Hepatocyte (in vitro differentiated cells): ENCODE measurements around the gene NFYC. TPM values are rescaled to one million over a fixed set of nuclear protein-coding genes. Genes with fewer than 3 reads are reported as not detected.

ENCODE experiments used
- DNase-seq: peaks from one replicate; pipeline ENCODE4 v3.0.0-alpha.2; 2016; ENCODE audit warnings: low spot score
- H2AFZ ChIP-seq: fragments of 200-600 bp; sonication (generic); 2 replicates; pipeline ENCODE4 v1.6.0; 2016; ENCODE audit warnings: antibody characterized with exemption, mild to moderate bottlenecking
- H3K27ac ChIP-seq: fragments of 200-600 bp; sonication (generic); 2 replicates; pipeline ENCODE4 v1.5.1; 2016; ENCODE audit warnings: mild to moderate bottlenecking
- H3K27me3 ChIP-seq: fragments of 200-600 bp; sonication (generic); 2 replicates; pipeline ENCODE4 v1.6.1; 2016
- H3K36me3 ChIP-seq: fragments of 200-600 bp; sonication (generic); replicated peaks from 2 replicates; pipeline ENCODE4 v1.5.1; 2016; ENCODE audit warnings: low read depth; ENCODE audit not compliant: insufficient read depth
- H3K4me1 ChIP-seq: fragments of 200-600 bp; sonication (generic); 2 replicates; pipeline ENCODE4 v1.5.1; 2016; ENCODE audit warnings: mild to moderate bottlenecking, moderate library complexity; ENCODE audit not compliant: insufficient read depth
- H3K4me2 ChIP-seq: fragments of 200-600 bp; sonication (generic); 2 replicates; pipeline ENCODE4 v1.6.0; 2016
- H3K4me3 ChIP-seq: fragments of 200-600 bp; sonication (generic); 2 replicates; pipeline ENCODE4 v1.5.1; 2016; ENCODE audit warnings: mild to moderate bottlenecking
- H3K79me2 ChIP-seq: fragments of 200-600 bp; sonication (generic); 2 replicates; pipeline ENCODE4 v1.6.0; 2017; ENCODE audit warnings: mild to moderate bottlenecking
- H3K9me2 ChIP-seq: fragments of 200-600 bp; sonication (generic); replicated peaks from 2 replicates; pipeline ENCODE4 v1.6.0; 2017; ENCODE audit warnings: mild to moderate bottlenecking; ENCODE audit not compliant: insufficient read depth
- H3K9me3 ChIP-seq: fragments of 200-600 bp; sonication (generic); 2 replicates; pipeline ENCODE4 v1.5.1; 2016; ENCODE audit warnings: low read depth, mild to moderate bottlenecking
- H4K20me1 ChIP-seq: fragments of 200-600 bp; sonication (generic); 2 replicates; pipeline ENCODE4 v1.6.0; 2016; ENCODE audit warnings: mild to moderate bottlenecking; ENCODE audit not compliant: insufficient read depth, poor library complexity, severe bottlenecking
- EZH2 ChIP-seq: fragments of 200-600 bp; sonication (generic); IDR thresholded peaks from 2 replicates; pipeline ENCODE4 v1.6.1; 2016; ENCODE audit warnings: antibody characterized with exemption, mild to moderate bottlenecking, borderline replicate concordance
- EZH2phosphoT487 ChIP-seq: fragments of 200-600 bp; sonication (generic); IDR thresholded peaks from one replicate; pipeline ENCODE4 v1.6.1; 2018; ENCODE audit warnings: antibody characterized with exemption, mild to moderate bottlenecking, low read depth, moderate library complexity; ENCODE audit not compliant: unreplicated experiment, severe bottlenecking
- WGBS: methylation state at CpG from one replicate; pipeline ENCODE4 v1.1.6; 2016; ENCODE audit warnings: low lambda C conversion rate; ENCODE audit errors: missing lambda C conversion rate; 5-methylcytosine and 5-hydroxymethylcytosine counted together
- polyA plus RNA-seq: library from polyadenylated mRNA; unstranded; fragments of >200 nt; fragmentation: Nextera tagmentation; extraction: Ambion mirVana; gene quantifications from 2 replicates; pipeline ENCODE4 v1.2.1, GENCODE V29; 2016
- total RNA-seq: library from RNA; depleted of rRNA; stranded (reverse); fragments of >200 nt; gene quantifications from 2 replicates; pipeline ENCODE4 v1.2.3, GENCODE V29; 2014
- TF ChIP-seq, protein P1 (sequence below): fragments of 200-600 bp; sonication (generic); IDR thresholded peaks from 2 replicates; pipeline ENCODE4 v1.5.1; 2016; ENCODE audit warnings: antibody characterized with exemption, mild to moderate bottlenecking; ENCODE audit not compliant: poor library complexity

NFYC gene
- total and polyA plus RNA-seq, 2 experiments from 2014 or later, result 44.1 to 52.5 TPM

DNA sequence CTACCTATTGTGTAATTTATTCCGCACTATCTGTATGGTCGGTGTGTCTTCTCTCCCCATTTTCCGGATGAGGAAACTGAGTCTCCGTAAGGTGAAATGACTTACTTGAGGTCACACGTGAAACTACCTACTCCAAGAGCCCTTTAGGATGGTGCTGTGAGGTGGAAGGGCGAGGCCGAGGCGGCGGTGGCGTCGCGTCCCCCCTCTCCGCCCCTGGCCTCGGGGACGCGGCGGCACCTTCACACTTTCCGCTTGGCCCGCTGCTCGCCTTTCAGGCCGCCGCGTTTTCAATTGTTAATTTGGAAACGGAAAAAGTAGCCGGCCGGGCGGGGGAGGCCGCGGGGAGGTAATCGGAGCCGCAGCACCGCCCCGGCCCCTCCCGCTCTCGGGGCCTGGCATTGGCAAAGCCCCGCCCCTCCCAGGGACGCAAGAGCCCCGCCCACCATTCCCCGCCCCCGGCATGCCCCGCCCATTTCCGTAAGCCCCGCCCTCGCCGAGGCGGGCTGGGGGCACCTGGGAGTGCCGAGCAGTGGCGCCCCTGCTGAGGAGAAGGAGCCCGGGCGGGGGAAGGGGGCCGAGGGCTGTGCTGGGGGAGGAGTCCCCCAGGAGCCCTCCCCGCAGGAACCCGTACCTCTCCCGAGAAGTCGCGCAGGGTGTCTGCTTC lies 110.7 kb downstream of the NFYC start:
- no peak overlapping the region for H3K27ac ChIP-seq
- 15% methylated on average over 33 of the region's 56 CpGs for WGBS
- no peaks in the 10 kb centered on the region for H3K27me3 ChIP-seq
- peak overlapping the region; percentile 72 for H2AFZ ChIP-seq
- DNase-seq, result peak; percentile 89
- peaks cover 12% of the 10 kb centered on the region for H3K4me1 ChIP-seq
- no peaks in the 10 kb centered on the region for H4K20me1 ChIP-seq
- H3K9me3 ChIP-seq, result no peaks in the 10 kb centered on the region
- no peaks in the 10 kb centered on the region for H3K36me3 ChIP-seq
- no peaks in the 10 kb centered on the region for H3K79me2 ChIP-seq
- no peaks in the 10 kb centered on the region for H3K9me2 ChIP-seq
- peak overlapping the region; percentile 31 for H3K4me3 ChIP-seq
- peak overlapping the region; percentile 91 for H3K4me2 ChIP-seq
- TF ChIP-seq EZH2phosphoT487, result no peak
- TF ChIP-seq, protein P1, sequence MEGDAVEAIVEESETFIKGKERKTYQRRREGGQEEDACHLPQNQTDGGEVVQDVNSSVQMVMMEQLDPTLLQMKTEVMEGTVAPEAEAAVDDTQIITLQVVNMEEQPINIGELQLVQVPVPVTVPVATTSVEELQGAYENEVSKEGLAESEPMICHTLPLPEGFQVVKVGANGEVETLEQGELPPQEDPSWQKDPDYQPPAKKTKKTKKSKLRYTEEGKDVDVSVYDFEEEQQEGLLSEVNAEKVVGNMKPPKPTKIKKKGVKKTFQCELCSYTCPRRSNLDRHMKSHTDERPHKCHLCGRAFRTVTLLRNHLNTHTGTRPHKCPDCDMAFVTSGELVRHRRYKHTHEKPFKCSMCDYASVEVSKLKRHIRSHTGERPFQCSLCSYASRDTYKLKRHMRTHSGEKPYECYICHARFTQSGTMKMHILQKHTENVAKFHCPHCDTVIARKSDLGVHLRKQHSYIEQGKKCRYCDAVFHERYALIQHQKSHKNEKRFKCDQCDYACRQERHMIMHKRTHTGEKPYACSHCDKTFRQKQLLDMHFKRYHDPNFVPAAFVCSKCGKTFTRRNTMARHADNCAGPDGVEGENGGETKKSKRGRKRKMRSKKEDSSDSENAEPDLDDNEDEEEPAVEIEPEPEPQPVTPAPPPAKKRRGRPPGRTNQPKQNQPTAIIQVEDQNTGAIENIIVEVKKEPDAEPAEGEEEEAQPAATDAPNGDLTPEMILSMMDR, result no peak
- no peak for TF ChIP-seq EZH2

DNA sequence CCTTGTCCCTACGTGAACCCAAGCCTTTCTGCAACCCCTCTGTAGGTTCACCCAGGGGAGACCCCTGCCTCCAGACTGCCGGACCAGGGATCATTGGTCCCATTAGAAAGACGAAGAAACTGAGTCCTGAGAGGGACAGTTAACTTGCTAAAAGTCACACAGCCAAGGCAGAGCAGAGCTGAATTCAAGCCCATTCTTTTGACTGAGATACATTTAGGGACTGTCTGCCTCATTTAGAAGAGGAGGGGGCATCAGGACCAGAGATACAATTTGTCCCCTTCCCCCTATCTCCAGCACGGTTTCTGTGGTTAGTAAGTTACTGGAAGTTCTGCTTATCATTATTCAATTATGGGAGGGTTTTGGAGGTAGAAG lies 111.2 kb downstream of the NFYC start:
- Histone ChIP-seq H3K79me2 (no peaks in the 10 kb centered on the region), H3K4me1 (peaks cover 12% of the 10 kb centered on the region), H3K27me3 (no peaks in the 10 kb centered on the region), H2AFZ (no peak overlapping the region), H3K9me2 (no peaks in the 10 kb centered on the region), H3K27ac (no peak overlapping the region), H3K9me3 (no peaks in the 10 kb centered on the region), H3K4me2 (peak overlapping the region; percentile 91), H4K20me1 (no peaks in the 10 kb centered on the region), H3K36me3 (no peaks in the 10 kb centered on the region), H3K4me3 (no peak overlapping the region)
- no peak for TF ChIP-seq EZH2
- no peak for TF ChIP-seq EZH2phosphoT487
- TF ChIP-seq, protein P1, result no peak
- WGBS, result 46% methylated on average over 4 of the region's 4 CpGs
- DNase-seq, result no peak

DNA sequence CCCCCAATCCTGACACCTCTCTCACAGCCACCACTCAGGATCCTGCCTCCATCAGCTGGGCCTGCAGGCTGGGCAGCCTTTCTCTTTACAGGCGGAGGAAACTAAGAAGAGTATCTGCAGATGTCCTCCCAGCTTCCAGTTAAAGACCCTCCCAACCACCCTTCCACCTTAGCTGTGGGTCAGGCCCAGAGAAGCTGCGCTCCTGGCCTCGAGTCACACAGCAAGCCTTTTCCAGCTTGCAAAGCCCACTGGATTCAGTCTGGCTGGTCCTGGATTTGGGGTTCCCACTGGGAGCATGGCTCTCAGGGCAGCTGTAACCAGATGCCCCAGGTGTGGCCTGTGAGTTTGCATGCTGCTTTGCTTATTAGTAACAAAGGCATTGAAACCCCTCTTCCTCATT lies 111.9 kb downstream of the NFYC start:
- 90% methylated on average over 3 of the region's 3 CpGs for WGBS
- H3K4me1 ChIP-seq, result peaks cover 12% of the 10 kb centered on the region
- no peak overlapping the region for H3K4me2 ChIP-seq
- H3K9me2 ChIP-seq, result no peaks in the 10 kb centered on the region
- no peak overlapping the region for H3K27ac ChIP-seq
- H3K4me3 ChIP-seq, result no peak overlapping the region
- H3K36me3 ChIP-seq, result no peaks in the 10 kb centered on the region
- H3K27me3 ChIP-seq, result no peaks in the 10 kb centered on the region
- no peak for DNase-seq
- H2AFZ ChIP-seq, result no peak overlapping the region
- no peaks in the 10 kb centered on the region for H3K79me2 ChIP-seq
- TF ChIP-seq, protein P1, result no peak
- no peak for TF ChIP-seq EZH2phosphoT487
- TF ChIP-seq EZH2, result no peak
- no peaks in the 10 kb centered on the region for H4K20me1 ChIP-seq
- no peaks in the 10 kb centered on the region for H3K9me3 ChIP-seq
